OCI-LY7 (cell line): ENCODE data around the gene SLIT3. TPM values are rescaled to one million over a fixed set of nuclear protein-coding genes. Genes with fewer than 3 reads are reported as not detected.

Experiments
- BruUV-seq: library from RNA; stranded (reverse); fragments of 400-500 nt; replicated peaks from 2 replicates; lab custom pipeline; 2021; lab: Mats Ljungman, UMichigan
- CTCF ChIA-PET: fragments of 300-600 bp; sonication (Branson Sonifier 250); formaldehyde crosslinking; loops from one replicate; lab custom pipeline; 2022; ENCODE audit warnings: antibody characterized with exemption; ENCODE audit not compliant: unreplicated experiment; lab: Charles Lee
- POLR2A ChIA-PET: fragments of 300-600 bp; sonication (Branson Sonifier 250); formaldehyde crosslinking; loops from one replicate; lab custom pipeline; 2022; ENCODE audit warnings: antibody characterized with exemption; lab: Charles Lee
- DNase-seq: peaks from one replicate; pipeline ENCODE4 v3.0.0-alpha.2; 2015; ENCODE audit warnings: low spot score
- H2AFZ ChIP-seq: fragments of 200-600 bp; sonication (generic), shearing (Covaris generic); 2 replicates; pipeline ENCODE4 v1.6.1; 2014; ENCODE audit warnings: mild to moderate bottlenecking, antibody characterized with exemption, low read length, moderate library complexity
- H3K27ac ChIP-seq: fragments of 200-600 bp; sonication (generic); 2 replicates; pipeline ENCODE4 v1.5.1; 2014; ENCODE audit warnings: mixed run types, low read depth, mild to moderate bottlenecking, moderate library complexity, low read length, inconsistent platforms; ENCODE audit not compliant: poor library complexity, severe bottlenecking
- H3K36me3 ChIP-seq: fragments of 200-600 bp; sonication (generic); 2 replicates; pipeline ENCODE4 v1.6.1; 2014; ENCODE audit warnings: mild to moderate bottlenecking, antibody characterized with exemption, low read length, moderate library complexity, mixed read lengths; ENCODE audit not compliant: insufficient read depth
- H3K4me1 ChIP-seq: fragments of 200-600 bp; sonication (generic); 2 replicates; pipeline ENCODE4 v1.5.1; 2014; ENCODE audit warnings: mild to moderate bottlenecking, low read length; ENCODE audit not compliant: insufficient read depth, poor library complexity, severe bottlenecking
- H3K4me2 ChIP-seq: fragments of 200-600 bp; sonication (generic); 2 replicates; pipeline ENCODE4 v1.6.1; 2014; ENCODE audit warnings: mild to moderate bottlenecking, low read length
- H3K4me3 ChIP-seq: fragments of 200-600 bp; sonication (generic); 2 replicates; pipeline ENCODE4 v1.5.1; 2014; ENCODE audit warnings: mild to moderate bottlenecking, low read depth, low read length; ENCODE audit not compliant: poor library complexity, severe bottlenecking
- H3K79me2 ChIP-seq: fragments of 200-600 bp; sonication (generic); 2 replicates; pipeline ENCODE4 v1.6.1; 2016; ENCODE audit warnings: low read depth, mild to moderate bottlenecking, low read length, moderate library complexity, mixed read lengths; ENCODE audit not compliant: insufficient read depth
- H3K9me2 ChIP-seq: fragments of 200-600 bp; sonication (generic); 2 replicates; pipeline ENCODE4 v1.6.1; 2016; ENCODE audit warnings: mild to moderate bottlenecking, low read length, mixed read lengths; ENCODE audit not compliant: insufficient read depth
- H3K9me3 ChIP-seq: fragments of 200-600 bp; sonication (generic); 2 replicates; pipeline ENCODE4 v1.6.1; 2014; ENCODE audit warnings: mild to moderate bottlenecking, mixed run types, low read length, mixed read lengths
- H4K20me1 ChIP-seq: fragments of 200-600 bp; sonication (generic); 2 replicates; pipeline ENCODE4 v1.6.1; 2014; ENCODE audit warnings: mild to moderate bottlenecking, antibody characterized with exemption, low read length, moderate library complexity, mixed read lengths; ENCODE audit not compliant: insufficient read depth
- EZH2phosphoT487 ChIP-seq: fragments of 200-600 bp; sonication (generic); IDR thresholded peaks from 2 replicates; pipeline ENCODE4 v1.6.1; 2018; ENCODE audit warnings: low read depth, borderline replicate concordance, mild to moderate bottlenecking, mixed run types, antibody characterized with exemption, low read length, moderate library complexity, mixed read lengths
- intact Hi-C: fragments of 100-400 bp; cut with micrococcal nuclease; formaldehyde crosslinking; loops from one replicate; pipeline ENCODE4 v1.10.0; 2022; ENCODE audit not compliant: unreplicated experiment
- total RNA-seq, 2 experiments: library from RNA; depleted of rRNA in 1 of 2; stranded (reverse); fragments of >200 nt in 1 of 2; shearing (Covaris generic) in 1 of 2; gene quantifications; 2 replicates each; pipeline ENCODE4 v1.2.3, GENCODE V29; 2014 to 2022
- TF ChIP-seq, protein P1 (sequence below): fragments of 200-600 bp; sonication (generic); conservative IDR thresholded peaks from 2 replicates; pipeline ENCODE4 v1.5.1; 2014; ENCODE audit warnings: mild to moderate bottlenecking, antibody characterized with exemption, low read length, moderate library complexity, mixed read lengths

Gene SLIT3
- total RNA-seq, 2 experiments from 2014 or later, result not detected

GRCh38 chr5:169029661-169030274 is 271.2 kb downstream of the SLIT3 start:
- Histone ChIP-seq H3K9me2 (no peaks in the 10 kb centered on the region), H2AFZ (no peak overlapping the region), H3K27ac (no peak overlapping the region), H3K9me3 (no peaks in the 10 kb centered on the region), H3K79me2 (no peaks in the 10 kb centered on the region), H3K4me3 (no peak overlapping the region), H4K20me1 (no peaks in the 10 kb centered on the region), H3K4me1 (no peaks in the 10 kb centered on the region), H3K36me3 (no peaks in the 10 kb centered on the region), H3K4me2 (no peak overlapping the region)
- TF ChIP-seq EZH2phosphoT487, result no peak
- TF ChIP-seq, protein P1, sequence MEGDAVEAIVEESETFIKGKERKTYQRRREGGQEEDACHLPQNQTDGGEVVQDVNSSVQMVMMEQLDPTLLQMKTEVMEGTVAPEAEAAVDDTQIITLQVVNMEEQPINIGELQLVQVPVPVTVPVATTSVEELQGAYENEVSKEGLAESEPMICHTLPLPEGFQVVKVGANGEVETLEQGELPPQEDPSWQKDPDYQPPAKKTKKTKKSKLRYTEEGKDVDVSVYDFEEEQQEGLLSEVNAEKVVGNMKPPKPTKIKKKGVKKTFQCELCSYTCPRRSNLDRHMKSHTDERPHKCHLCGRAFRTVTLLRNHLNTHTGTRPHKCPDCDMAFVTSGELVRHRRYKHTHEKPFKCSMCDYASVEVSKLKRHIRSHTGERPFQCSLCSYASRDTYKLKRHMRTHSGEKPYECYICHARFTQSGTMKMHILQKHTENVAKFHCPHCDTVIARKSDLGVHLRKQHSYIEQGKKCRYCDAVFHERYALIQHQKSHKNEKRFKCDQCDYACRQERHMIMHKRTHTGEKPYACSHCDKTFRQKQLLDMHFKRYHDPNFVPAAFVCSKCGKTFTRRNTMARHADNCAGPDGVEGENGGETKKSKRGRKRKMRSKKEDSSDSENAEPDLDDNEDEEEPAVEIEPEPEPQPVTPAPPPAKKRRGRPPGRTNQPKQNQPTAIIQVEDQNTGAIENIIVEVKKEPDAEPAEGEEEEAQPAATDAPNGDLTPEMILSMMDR, result no peak
- CTCF ChIA-PET, result no interaction called here
- intact Hi-C loops, result no loop called here
- DNase-seq, result no peak
- POLR2A ChIA-PET, result no interaction called here
- BruUV-seq, result no TSS peak

- Histone ChIP-seq H3K79me2 (no peaks in the 10 kb centered on the region), H3K27ac (no peak overlapping the region), H3K9me2 (no peaks in the 10 kb centered on the region), H2AFZ (no peak overlapping the region), H3K4me2 (no peak overlapping the region), H4K20me1 (no peaks in the 10 kb centered on the region), H3K9me3 (no peaks in the 10 kb centered on the region), H3K36me3 (no peaks in the 10 kb centered on the region), H3K4me1 (no peaks in the 10 kb centered on the region), H3K4me3 (no peak overlapping the region)
- BruUV-seq, result no TSS peak
- DNase-seq, result no peak
- ChIA-PET POLR2A (no interaction called here), CTCF (no interaction called here)
- TF ChIP-seq EZH2phosphoT487, result no peak
- TF ChIP-seq, protein P1, result no peak
- intact Hi-C loops, result no loop called here
Measured at GRCh38 chr5:169029037-169029436, 271.9 kb downstream of the SLIT3 start.

- TF ChIP-seq, protein P1, result no peak
- TF ChIP-seq EZH2phosphoT487, result no peak
- intact Hi-C loops, result no loop called here
- CTCF ChIA-PET, result no interaction called here
Measured at GRCh38 chr5:169027501-169028061, 273.4 kb downstream of the SLIT3 start.

More at GRCh38 chr5:169027501-169028061, 273.4 kb downstream of the SLIT3 start:
- POLR2A ChIA-PET, result no interaction called here
- Histone ChIP-seq H3K4me2 (no peak overlapping the region), H2AFZ (no peak overlapping the region), H3K27ac (no peak overlapping the region), H3K9me2 (no peaks in the 10 kb centered on the region), H4K20me1 (no peaks in the 10 kb centered on the region), H3K9me3 (no peaks in the 10 kb centered on the region), H3K79me2 (no peaks in the 10 kb centered on the region), H3K4me1 (no peaks in the 10 kb centered on the region), H3K4me3 (no peak overlapping the region), H3K36me3 (no peaks in the 10 kb centered on the region)
- BruUV-seq, result no TSS peak
- no peak for DNase-seq
